HG02870 (cell line): Measurements from ENCODE around the gene VPS13D.

Source experiments
- ATAC-seq: cut with Tn5 transposase; IDR thresholded peaks from one replicate; pipeline ENCODE4 v1.9.1; 2021; ENCODE audit warnings: mild to moderate bottlenecking, moderate library complexity; ENCODE audit not compliant: unreplicated experiment

VPS13D gene

GRCh38 chr1:12400027-12400693 lies 170.3 kb downstream of the VPS13D start:
- no peak for ATAC-seq

- ATAC-seq = no peak
These were observed 172.4 kb downstream of the VPS13D start for GRCh38 chr1:12402159-12402673.

- no peak for ATAC-seq
These were observed 173.0 kb downstream of the VPS13D start for GRCh38 chr1:12402842-12403241.

GRCh38 chr1:12404918-12405317 lies 175.1 kb downstream of the VPS13D start:
- no peak for ATAC-seq

GRCh38 chr1:12405325-12406210 lies 175.7 kb downstream of the VPS13D start:
- no peak for ATAC-seq

- ATAC-seq = no peak
These were observed 176.6 kb downstream of the VPS13D start for GRCh38 chr1:12406211-12407021.

- no peak for ATAC-seq
These were observed 177.5 kb downstream of the VPS13D start for GRCh38 chr1:12407050-12407961.

- ATAC-seq = no peak
These were observed 178.2 kb downstream of the VPS13D start for GRCh38 chr1:12407962-12408454.

GRCh38 chr1:12408662-12409061 lies 178.8 kb downstream of the VPS13D start:
- no peak for ATAC-seq

- no peak for ATAC-seq
These were observed 179.9 kb downstream of the VPS13D start for GRCh38 chr1:12409681-12410080.

GRCh38 chr1:12410351-12410750 lies 180.5 kb downstream of the VPS13D start:
- no peak for ATAC-seq

GRCh38 chr1:12411098-12411497 lies 181.3 kb downstream of the VPS13D start:
- no peak for ATAC-seq

- no peak for ATAC-seq
These were observed 181.9 kb downstream of the VPS13D start for GRCh38 chr1:12411747-12412146.

GRCh38 chr1:12412439-12412838 lies 182.6 kb downstream of the VPS13D start:
- no peak for ATAC-seq

- no peak for ATAC-seq
These were observed 184.0 kb downstream of the VPS13D start for GRCh38 chr1:12413664-12414410.

GRCh38 chr1:12414444-12415018 lies 184.7 kb downstream of the VPS13D start:
- ATAC-seq = no peak

GRCh38 chr1:12415038-12415466 lies 185.2 kb downstream of the VPS13D start:
- no peak for ATAC-seq

GRCh38 chr1:12416101-12416500 lies 186.3 kb downstream of the VPS13D start:
- ATAC-seq = no peak

- ATAC-seq = no peak
These were observed 186.9 kb downstream of the VPS13D start for GRCh38 chr1:12416744-12417143.
